Activated CD8-positive, alpha-beta memory T cell treated with anti-CD3 and anti-CD28 coated beads, Interleukin-2, amount 50 U/mL, for 24 hours (primary cell): Measurements from ENCODE around the gene SNTG2.

Source experiments
- DNase-seq: peaks from one replicate; pipeline ENCODE4 v3.0.0-alpha.2; 2020; ENCODE audit errors: extremely low read depth

The SNTG2 gene

DNA sequence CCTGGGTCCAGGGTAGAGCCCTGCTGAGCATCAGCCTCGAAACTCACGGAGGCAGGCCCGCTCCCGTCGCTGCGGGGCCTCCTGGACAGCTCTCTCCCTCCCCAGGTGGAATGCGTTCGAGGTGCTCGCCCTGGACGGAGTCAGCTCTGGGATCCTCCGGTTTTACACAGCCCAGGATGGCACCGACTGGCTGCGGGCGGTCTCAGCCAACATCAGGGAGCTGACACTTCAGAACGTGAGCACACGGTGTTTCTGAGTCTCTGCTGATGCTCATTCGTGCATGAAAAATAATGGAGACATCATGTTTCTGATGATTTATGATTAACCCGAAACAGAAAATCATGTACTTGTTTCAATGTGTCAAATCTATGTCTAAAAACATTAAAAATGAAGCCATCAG is 287.1 kb downstream of the SNTG2 start:
- DNase-seq, result no peak

DNA sequence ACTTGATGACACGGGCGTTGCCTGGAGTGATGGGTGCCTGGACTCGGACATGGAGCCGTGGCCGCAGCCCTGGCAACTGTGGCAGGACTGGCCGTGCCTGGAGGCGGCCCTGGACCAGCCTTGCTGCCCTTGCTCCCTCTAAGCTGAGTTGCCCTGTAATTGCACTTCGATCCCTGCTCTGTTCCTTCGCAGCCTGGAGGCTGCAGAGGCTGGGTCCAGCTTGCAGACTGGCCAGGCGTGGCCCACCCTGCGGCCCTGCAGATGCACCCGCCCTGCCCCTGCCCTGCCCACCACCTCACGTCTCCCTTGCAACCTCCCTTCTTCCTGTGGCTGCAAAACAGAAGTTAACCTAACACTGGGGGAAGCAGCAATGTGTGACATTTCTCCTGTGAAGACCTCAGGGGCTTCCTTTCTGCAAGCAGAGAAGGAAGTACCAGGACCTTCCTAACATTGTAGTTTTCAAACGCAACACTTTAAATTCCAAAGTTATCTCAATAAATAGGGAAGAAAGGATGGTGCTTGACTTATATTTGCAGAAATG is 288.0 kb downstream of the SNTG2 start:
- no peak for DNase-seq

- no peak for DNase-seq
Observed at GRCh38 chr2:1245193-1245592, 294.5 kb downstream of the SNTG2 start.

- DNase-seq, result no peak
Observed at GRCh38 chr2:1246239-1246638, 295.6 kb downstream of the SNTG2 start.

DNA sequence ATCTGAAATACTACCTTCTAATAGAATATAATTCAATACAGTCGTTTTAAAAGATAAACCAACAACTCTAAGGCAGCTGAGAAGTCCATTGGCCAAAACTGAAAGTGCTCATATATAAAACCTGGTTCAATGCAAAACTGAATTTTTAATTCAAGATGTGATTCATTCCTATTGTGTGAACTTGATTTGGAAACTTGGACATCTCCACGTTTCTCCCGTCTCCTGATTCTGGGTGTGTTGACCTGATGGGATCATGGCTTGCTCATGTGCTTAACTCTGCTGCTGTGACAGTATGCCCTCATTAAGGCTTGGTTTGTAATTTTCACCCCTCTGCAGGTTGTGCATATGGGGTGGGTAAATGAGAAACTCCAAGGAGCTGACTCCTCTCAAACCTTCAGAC is 296.3 kb downstream of the SNTG2 start:
- no peak for DNase-seq

GRCh38 chr2:1248187-1248586 is 297.5 kb downstream of the SNTG2 start:
- DNase-seq, result no peak

- DNase-seq, result no peak
Observed at GRCh38 chr2:1249897-1250687, 299.4 kb downstream of the SNTG2 start.

DNA sequence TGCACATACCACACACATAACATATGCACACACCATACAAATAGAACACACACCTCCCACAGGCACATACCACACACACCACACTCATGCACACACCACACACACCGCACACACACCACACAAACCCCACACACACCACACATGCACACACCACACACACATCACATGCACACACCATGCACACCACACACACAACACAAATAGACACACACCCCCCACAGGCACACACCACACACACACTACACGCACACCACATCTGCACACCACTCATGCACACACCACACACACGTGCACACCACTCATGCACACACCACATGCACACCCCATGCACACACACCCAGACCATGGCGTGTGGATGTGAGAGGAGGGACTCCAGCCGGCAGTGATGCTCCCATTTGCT is 300.9 kb downstream of the SNTG2 start:
- DNase-seq, result no peak

DNA sequence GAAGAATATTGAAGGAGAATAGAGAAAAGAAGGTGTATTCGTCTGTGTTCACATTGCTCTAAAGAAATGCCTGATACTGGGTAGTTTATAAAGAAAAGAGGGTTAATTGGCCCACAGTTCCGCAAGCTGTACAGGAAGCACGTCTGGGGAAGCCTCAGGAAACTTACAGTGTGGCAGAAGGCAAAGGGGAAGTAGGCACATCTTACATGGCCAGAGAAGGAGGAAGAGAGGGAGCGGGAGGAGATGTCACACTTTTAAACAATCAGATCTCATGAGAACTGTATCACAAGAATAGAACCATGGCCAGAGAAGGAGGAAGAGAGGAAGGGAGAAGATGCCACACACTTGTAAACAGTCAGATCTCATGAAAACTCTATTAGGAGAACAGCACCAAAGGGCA is 303.0 kb downstream of the SNTG2 start:
- no peak for DNase-seq

- DNase-seq, result no peak
Observed at GRCh38 chr2:1254662-1255343, 304.2 kb downstream of the SNTG2 start.

- DNase-seq, result no peak
Observed at GRCh38 chr2:1256632-1257324, 306.1 kb downstream of the SNTG2 start.

DNA sequence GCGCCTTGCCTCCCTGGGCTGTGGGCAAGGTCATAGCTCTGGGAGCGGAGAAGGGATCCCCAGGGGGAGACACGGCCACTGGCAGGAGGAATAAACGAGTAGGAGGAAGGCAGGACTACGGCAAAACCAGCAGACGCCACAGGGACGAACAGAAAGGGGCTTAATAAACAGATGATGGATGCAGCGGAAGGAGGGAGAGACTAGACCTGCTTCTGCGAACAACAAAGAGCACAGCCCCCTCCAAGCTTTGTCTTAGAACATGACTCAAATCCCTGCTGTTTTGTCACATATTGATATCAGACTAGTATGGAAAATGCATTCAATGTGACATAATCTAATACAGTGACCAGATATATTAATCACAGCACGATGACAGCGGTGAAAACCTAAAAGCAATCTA is 306.7 kb downstream of the SNTG2 start:
- no peak for DNase-seq

DNA sequence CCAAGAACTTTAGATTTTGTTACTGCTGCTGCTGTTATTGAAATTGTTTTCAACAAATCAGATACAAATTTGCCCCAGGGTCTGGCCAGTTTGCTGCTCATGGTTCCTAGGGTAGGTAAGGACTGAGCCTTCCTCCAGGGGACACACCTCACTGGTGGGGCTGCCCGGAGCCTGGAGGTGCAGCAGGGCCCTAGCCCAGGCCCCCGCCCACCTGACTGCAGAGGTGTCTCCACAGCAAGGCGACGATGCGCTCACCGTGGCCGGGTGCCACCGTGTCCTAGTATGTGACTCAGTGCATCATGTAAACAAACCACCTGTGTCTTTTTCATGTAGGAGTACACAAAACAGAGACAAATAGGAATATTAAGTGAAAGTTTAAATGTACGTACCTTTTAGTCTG is 309.1 kb downstream of the SNTG2 start:
- DNase-seq, result no peak

- DNase-seq, result no peak
Observed at GRCh38 chr2:1262609-1263008, 312.0 kb downstream of the SNTG2 start.

GRCh38 chr2:1265454-1265853 is 314.8 kb downstream of the SNTG2 start:
- no peak for DNase-seq

DNA sequence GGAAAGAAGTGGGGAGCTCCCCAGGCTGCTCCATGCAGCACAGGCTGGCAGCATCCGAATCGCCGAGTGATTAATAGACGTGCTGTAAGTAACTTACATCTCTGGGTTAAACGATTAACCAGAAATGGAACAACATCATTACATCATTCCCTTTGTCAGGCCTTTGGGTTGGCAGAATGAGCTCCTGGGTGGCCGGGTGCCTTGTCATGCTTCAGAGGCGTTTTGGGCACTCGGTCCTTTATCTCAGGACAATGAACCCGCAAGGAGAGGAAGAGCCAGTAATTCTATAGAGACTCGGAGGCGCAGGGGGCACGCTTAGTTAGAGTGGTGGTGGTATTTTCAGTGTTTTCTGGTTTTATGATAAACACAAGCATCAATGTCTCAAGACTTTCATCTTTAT is 315.7 kb downstream of the SNTG2 start:
- no peak for DNase-seq

DNA sequence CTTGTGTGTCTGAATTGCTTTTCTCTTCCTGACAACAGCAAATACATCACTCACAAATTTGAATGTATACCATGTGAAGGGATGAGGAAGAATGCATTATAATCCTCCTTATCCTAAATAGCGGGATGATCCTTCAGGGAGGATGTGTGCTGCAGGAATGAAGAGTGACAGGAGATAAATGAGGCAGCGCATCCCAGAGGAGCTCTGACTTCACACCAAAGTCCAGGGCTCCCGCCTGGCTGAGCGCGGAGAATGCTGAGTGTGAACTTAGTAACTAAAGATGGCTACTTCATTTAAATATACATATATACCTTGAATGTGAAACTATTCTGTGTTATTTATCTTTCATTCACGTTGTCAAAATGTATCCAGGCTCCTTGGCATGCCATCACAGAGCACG is 317.4 kb downstream of the SNTG2 start:
- DNase-seq, result no peak

DNA sequence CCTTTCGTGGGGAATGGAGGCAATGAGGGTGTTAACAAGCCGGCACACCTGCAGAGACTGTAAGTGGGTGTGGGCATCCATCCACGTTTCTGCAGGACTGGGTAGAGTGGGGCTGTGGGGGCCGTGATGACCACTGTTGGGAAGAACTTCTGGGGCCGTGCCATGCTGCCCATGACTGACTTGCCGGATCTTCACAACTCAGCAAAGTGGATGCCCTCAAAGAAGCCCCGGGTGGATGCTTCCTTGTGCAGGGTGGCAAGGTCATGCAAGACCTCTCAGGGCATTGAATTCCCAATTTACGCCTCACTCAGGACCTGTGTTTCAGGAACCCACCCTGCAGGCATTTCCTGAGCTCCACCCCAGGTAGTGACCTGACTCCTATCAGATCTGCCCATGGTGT is 319.2 kb downstream of the SNTG2 start:
- no peak for DNase-seq

- no peak for DNase-seq
Observed at GRCh38 chr2:1272835-1273234, 322.2 kb downstream of the SNTG2 start.

- DNase-seq, result no peak
Observed at GRCh38 chr2:1277634-1278033, 327.0 kb downstream of the SNTG2 start.

DNA sequence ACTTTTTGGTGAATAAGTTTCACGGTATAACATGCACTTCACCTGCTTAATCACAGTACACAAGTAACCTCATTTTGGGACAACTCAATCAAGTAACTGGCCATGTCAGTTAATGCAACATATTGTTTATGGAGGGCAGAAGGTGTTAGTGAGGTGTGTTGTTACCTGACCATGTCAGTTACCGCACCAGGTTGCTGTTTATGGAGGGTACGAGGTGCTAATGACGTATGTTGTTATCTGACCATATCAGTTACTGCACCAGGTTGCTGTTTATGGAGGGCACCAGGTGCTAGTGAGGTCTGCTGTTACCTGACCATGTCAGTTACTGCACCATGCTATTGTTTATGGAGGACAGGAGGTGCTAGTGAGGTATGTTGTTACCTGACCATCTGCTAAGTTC is 327.5 kb downstream of the SNTG2 start:
- no peak for DNase-seq

DNA sequence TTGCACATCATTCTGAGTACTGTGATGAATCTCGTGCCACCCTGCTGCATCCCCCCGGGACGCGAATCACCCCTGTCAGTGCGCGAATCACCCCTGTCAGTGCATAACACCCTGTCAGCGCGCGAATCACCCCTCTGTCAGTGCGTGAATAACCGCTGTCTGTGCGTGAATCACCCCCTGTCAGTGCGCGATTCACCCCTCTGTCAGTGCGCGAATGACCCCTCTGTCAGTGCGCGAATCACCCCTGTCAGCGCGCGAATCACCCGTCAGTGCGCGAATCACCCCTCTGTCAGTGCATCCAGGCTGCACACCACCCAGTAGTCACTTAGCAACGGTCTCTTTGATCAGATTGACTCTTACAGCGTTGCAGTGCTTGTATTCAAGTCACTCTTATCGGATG is 328.2 kb downstream of the SNTG2 start:
- DNase-seq, result no peak

DNA sequence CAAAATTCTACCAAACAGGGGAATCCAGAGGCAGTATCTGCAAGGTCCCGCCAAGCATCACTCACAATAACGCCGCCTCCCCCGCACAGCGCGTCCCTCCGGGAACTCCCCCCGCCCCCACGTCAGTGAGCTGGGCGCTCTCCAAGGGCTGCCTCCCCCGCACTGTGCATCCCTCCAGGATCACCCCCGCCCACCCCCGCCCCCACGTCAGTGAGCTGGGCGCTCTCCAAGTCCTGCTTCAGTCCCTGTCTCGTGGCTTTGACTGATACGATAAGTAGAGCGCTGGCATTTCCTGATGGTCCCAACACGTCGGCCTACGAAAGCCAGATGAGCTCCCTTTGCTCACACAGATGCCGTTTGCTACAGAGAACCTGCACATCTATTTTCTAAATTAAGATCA is 331.9 kb downstream of the SNTG2 start:
- DNase-seq, result no peak
